Stimulated activated CD8-positive, alpha-beta memory T cell treated with anti-CD3 and anti-CD28 coated beads, Interleukin-7, amount 100 ng/mL, for 1 hour (primary cell): ENCODE data around the gene STT3A.

Experiments
- DNase-seq, 2 donors: peaks; one replicate each; pipeline ENCODE4 v3.0.0-alpha.2; 2020; ENCODE audit warnings: low read depth in 2 of 2

The STT3A gene

GRCh38 chr11:125663910-125664309 is 71.3 kb downstream of the STT3A start:
- no peak for DNase-seq

- no peak for DNase-seq
Observed at GRCh38 chr11:125667151-125667550, 74.5 kb downstream of the STT3A start.

DNA sequence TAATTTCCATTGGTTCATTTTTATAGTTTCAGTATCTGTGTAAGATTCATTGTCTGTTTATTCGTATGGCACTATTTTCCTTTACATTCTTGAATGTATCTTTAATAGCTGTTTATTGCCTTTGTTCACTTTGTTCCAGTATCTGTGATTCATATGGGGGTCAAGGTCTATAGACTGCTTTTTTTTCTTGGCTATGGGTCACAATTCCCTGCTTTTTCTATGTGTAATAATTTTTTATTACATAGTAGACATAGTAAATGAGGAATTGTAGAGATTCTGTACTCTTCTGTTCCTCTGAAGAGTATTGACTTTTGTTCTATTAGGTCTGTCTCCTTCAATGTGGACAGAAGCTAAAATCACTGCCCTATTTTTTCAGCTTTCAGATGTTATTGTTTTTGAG is 77.5 kb downstream of the STT3A start:
- no peak for DNase-seq

DNA sequence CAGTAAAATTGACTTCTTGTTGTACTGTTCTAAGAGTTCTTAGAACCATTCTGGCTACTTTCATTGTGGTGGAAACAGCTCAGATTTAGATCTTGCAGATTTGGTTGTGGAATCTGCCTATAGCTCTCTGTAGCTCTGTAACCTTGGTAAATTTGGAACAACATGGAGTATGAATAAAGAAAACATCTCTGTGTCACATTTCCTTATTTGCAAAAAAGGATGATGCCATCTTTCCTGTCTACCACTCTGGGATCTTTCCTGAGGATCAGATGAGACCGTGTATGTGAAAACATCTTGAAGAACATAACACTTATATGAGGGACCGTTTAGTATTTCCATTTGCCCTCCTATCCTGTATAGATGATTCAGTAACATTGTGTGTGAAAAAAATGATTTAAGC is 78.9 kb downstream of the STT3A start:
- DNase-seq, result no peak
